ENCODE results near the gene SURF6.
"Not testable (repeated sequence)": the region's sequence is repeated elsewhere in the genome, so short reads cannot be mapped to it uniquely, and the experiment has no call there.

Gene SURF6

GRCh38 chr9:133335924-133336811, at the start of gene SURF6:
SURF6 (minus strand) TSS chr9:133336188; CDS start chr9:133336132, 56 bp downstream.
- peak; percentile 91 to 93 for DNase-seq (ENCODE audit: low read depth in 2 of 2)

- no peak for DNase-seq (ENCODE audit: low read depth in 2 of 2)
These were observed 49.5 kb upstream of the SURF6 start for GRCh38 chr9:133385452-133385851.

- DNase-seq (ENCODE audit: low read depth in 2 of 2): no peak
These were observed 48.8 kb upstream of the SURF6 start for GRCh38 chr9:133384736-133385321.

- DNase-seq (ENCODE audit: low read depth in 2 of 2): no peak
These were observed 47.5 kb upstream of the SURF6 start for GRCh38 chr9:133383438-133383837.

GRCh38 chr9:133382507-133383141, 46.6 kb upstream of the SURF6 start:
- no peak for DNase-seq (ENCODE audit: low read depth in 2 of 2)

GRCh38 chr9:133380734-133381133, 44.7 kb upstream of the SURF6 start:
- no peak for DNase-seq (ENCODE audit: low read depth in 2 of 2)

- DNase-seq (ENCODE audit: low read depth in 2 of 2): no peak
These were observed 43.4 kb upstream of the SURF6 start for GRCh38 chr9:133379153-133380086.

- no peak for DNase-seq (ENCODE audit: low read depth in 2 of 2)
These were observed 42.5 kb upstream of the SURF6 start for GRCh38 chr9:133378408-133378962.

- no peak for DNase-seq (ENCODE audit: low read depth in 2 of 2)
These were observed 41.8 kb upstream of the SURF6 start for GRCh38 chr9:133377721-133378216.

GRCh38 chr9:133377280-133377679, 41.3 kb upstream of the SURF6 start:
- not testable (repeated sequence) for DNase-seq (ENCODE audit: low read depth in 2 of 2)

- DNase-seq (ENCODE audit: low read depth in 2 of 2): peak; percentile 94 to 96
These were observed 40.0 kb upstream of the SURF6 start, which contains the start of the genes STKLD1 and SURF4 for GRCh38 chr9:133375724-133376654. STKLD1 (plus strand) TSS chr9:133376366; CDS start chr9:133376474, 108 bp downstream. SURF4 (minus strand) TSS chr9:133376060; CDS start chr9:133375969, 91 bp downstream.

- DNase-seq (ENCODE audit: low read depth in 2 of 2): no peak
These were observed 39.2 kb upstream of the SURF6 start for GRCh38 chr9:133375116-133375723.

- DNase-seq (ENCODE audit: low read depth in 2 of 2): no peak
These were observed 38.7 kb upstream of the SURF6 start for GRCh38 chr9:133374612-133375115.

GRCh38 chr9:133372144-133372543, 36.2 kb upstream of the SURF6 start:
- DNase-seq (ENCODE audit: low read depth in 2 of 2): no peak

- peak; percentile 69 to 76 for DNase-seq (ENCODE audit: low read depth in 2 of 2)
These were observed 35.3 kb upstream of the SURF6 start for GRCh38 chr9:133371261-133371711.

GRCh38 chr9:133370685-133371084, 34.7 kb upstream of the SURF6 start:
- no peak for DNase-seq (ENCODE audit: low read depth in 2 of 2)

GRCh38 chr9:133369933-133370332, 33.9 kb upstream of the SURF6 start:
- no peak for DNase-seq (ENCODE audit: low read depth in 2 of 2)

- no peak for DNase-seq (ENCODE audit: low read depth in 2 of 2)
These were observed 33.4 kb upstream of the SURF6 start for GRCh38 chr9:133369422-133369821.

All from stimulated activated CD8-positive, alpha-beta memory T cell treated with anti-CD3 and anti-CD28 coated beads, Interleukin-15, amount 100 ng/mL, for 48 hours (primary cell).